H4 (cell line): ENCODE measurements around the gene UGP2. TPM values are rescaled to one million over a fixed set of nuclear protein-coding genes. Genes with fewer than 3 reads are reported as not detected.
"Not testable (repeated sequence)": the region's sequence is repeated elsewhere in the genome, so short reads cannot be mapped to it uniquely, and the experiment has no call there.

ENCODE experiments used
- DNase-seq: peaks from one replicate; pipeline ENCODE4 v3.0.0-alpha.2; 2015; ENCODE audit warnings: low spot score
- total RNA-seq: library from RNA; depleted of rRNA; stranded (reverse); fragments of >200 nt; shearing (Covaris generic); gene quantifications from 2 replicates; pipeline ENCODE4 v1.2.3, GENCODE V29; 2014

Gene UGP2
- total RNA-seq, 1 experiment from 2014 or later: 79.8 TPM

- DNase-seq: no peak
Observed at GRCh38 chr2:63840081-63840784, 1.5 kb upstream of the UGP2 start.

GRCh38 chr2:63840785-63841253 lies 877 bp upstream of the UGP2 start:
- peak; percentile 98 for DNase-seq

GRCh38 chr2:63842149-63843061 lies 709 bp downstream of the UGP2 start:
- DNase-seq: peak; percentile 59

- DNase-seq: no peak
Observed at GRCh38 chr2:63843093-63843492, 1.4 kb downstream of the UGP2 start.

GRCh38 chr2:63843791-63844190 lies 2.1 kb downstream of the UGP2 start:
- DNase-seq: no peak

GRCh38 chr2:63844616-63845015 lies 2.9 kb downstream of the UGP2 start:
- no peak for DNase-seq

GRCh38 chr2:63845866-63846265 lies 4.2 kb downstream of the UGP2 start:
- no peak for DNase-seq

GRCh38 chr2:63846487-63846886 lies 4.8 kb downstream of the UGP2 start:
- no peak for DNase-seq

- not testable (repeated sequence) for DNase-seq
Observed at GRCh38 chr2:63847571-63847970, 5.9 kb downstream of the UGP2 start.

- DNase-seq: no peak
Observed at GRCh38 chr2:63849381-63850203, 7.9 kb downstream of the UGP2 start.

GRCh38 chr2:63850204-63850571 lies 8.5 kb downstream of the UGP2 start:
- DNase-seq: no peak

GRCh38 chr2:63850649-63851048 lies 9.0 kb downstream of the UGP2 start:
- DNase-seq: no peak

GRCh38 chr2:63851691-63852311 lies 10.1 kb downstream of the UGP2 start:
- no peak for DNase-seq

- DNase-seq: no peak
Observed at GRCh38 chr2:63853527-63854310, 12.0 kb downstream of the UGP2 start.

GRCh38 chr2:63855418-63856302 lies 14.0 kb downstream of the UGP2 start:
- no peak for DNase-seq

GRCh38 chr2:63856303-63856603 lies 14.6 kb downstream of the UGP2 start:
- DNase-seq: no peak

GRCh38 chr2:63858291-63858690 lies 16.6 kb downstream of the UGP2 start:
- no peak for DNase-seq

- peak; percentile 19 for DNase-seq
Observed at GRCh38 chr2:63861220-63861822, 19.6 kb downstream of the UGP2 start.

GRCh38 chr2:63862806-63863205 lies 21.1 kb downstream of the UGP2 start:
- no peak for DNase-seq

GRCh38 chr2:63863707-63864106 lies 22.0 kb downstream of the UGP2 start:
- no peak for DNase-seq
